Esophagus squamous epithelium (tissue), 4 donors: ENCODE data around the gene NEMF.

ENCODE experiments used
- CTCF ChIP-seq, 6 experiments: fragments of 450-650 bp in 4 of 6; fragments of 200-600 bp in 2 of 6; sonication (generic) in 2 of 6; IDR thresholded peaks; one replicate each; pipeline ENCODE4 v1.5.1; 2016 to 2019; ENCODE audit warnings: antibody characterized with exemption in 6 of 6, mild to moderate bottlenecking in 4 of 6, moderate library complexity in 4 of 6
- POLR2A ChIP-seq, 4 donors: fragments of 450-650 bp; IDR thresholded peaks; one replicate each; pipeline ENCODE4 v1.6.1; 2017; ENCODE audit warnings: antibody characterized with exemption in 4 of 4, mild to moderate bottlenecking in 4 of 4, moderate library complexity in 3 of 4

- TF ChIP-seq POLR2A (IDR thresholded peaks at IDR 0.05) (no peak), CTCF (IDR thresholded peaks at IDR 0.05) (no peak)
Measured at GRCh38 chr14:49778421-49778820, 74.2 kb downstream of the NEMF start.
